Nucleus accumbens (tissue), 56 donors: Measurements from ENCODE around the gene FOXA3.
"Not testable (repeated sequence)": the region's sequence is repeated elsewhere in the genome, so short reads cannot be mapped to it uniquely, and the experiment has no call there.

Experiments used
- DNase-seq, 56 donors: peaks; one replicate each; lab custom pipeline; 2025; lab: John Stamatoyannopoulos, UW

The FOXA3 gene

GRCh38 chr19:45827459-45828093 lies 36.5 kb upstream of the FOXA3 start:
- no peak for DNase-seq

GRCh38 chr19:45828523-45828922 lies 35.6 kb upstream of the FOXA3 start:
- DNase-seq, result no peak

- no peak for DNase-seq
These were observed 35.2 kb upstream of the FOXA3 start for GRCh38 chr19:45828945-45829344.

GRCh38 chr19:45834970-45835369 lies 29.2 kb upstream of the FOXA3 start:
- DNase-seq, result no peak

GRCh38 chr19:45842198-45842597 lies 21.9 kb upstream of the FOXA3 start:
- no peak for DNase-seq

GRCh38 chr19:45847663-45848062 lies 16.5 kb upstream of the FOXA3 start:
- DNase-seq, result no peak

GRCh38 chr19:45848922-45849321 lies 15.2 kb upstream of the FOXA3 start:
- no peak for DNase-seq

GRCh38 chr19:45852145-45852750 lies 11.9 kb upstream of the FOXA3 start:
- DNase-seq, result no peak

GRCh38 chr19:45852983-45853382 lies 11.1 kb upstream of the FOXA3 start:
- no peak for DNase-seq

GRCh38 chr19:45854167-45854778 lies 9.9 kb upstream of the FOXA3 start:
- no peak for DNase-seq

GRCh38 chr19:45860359-45861259 lies 3.5 kb upstream of the FOXA3 start:
- DNase-seq, result no peak

- peak in 2 of 56 donors; percentile 41 to 71 for DNase-seq
These were observed 1.9 kb upstream of the FOXA3 start for GRCh38 chr19:45862271-45862563.

GRCh38 chr19:45862564-45863334 lies 1.4 kb upstream of the FOXA3 start, which contains the start of gene SYMPK:
Gene SYMPK, minus strand, starts transcription at chr19:45863147. Its CDS starts 8,652 bp downstream, at chr19:45854495.
- DNase-seq, result peak; percentile 87 to 99 (median 97)

GRCh38 chr19:45863335-45863839 lies 739 bp upstream of the FOXA3 start:
- no peak for DNase-seq

- DNase-seq, result no peak
These were observed 530 bp downstream of the FOXA3 start for GRCh38 chr19:45864629-45865082.

GRCh38 chr19:45865269-45865948 lies 1.3 kb downstream of the FOXA3 start:
- no peak for DNase-seq

- DNase-seq, result no peak
These were observed 2.5 kb downstream of the FOXA3 start for GRCh38 chr19:45866400-45867176.

- not testable (repeated sequence) for DNase-seq
These were observed 3.1 kb downstream of the FOXA3 start for GRCh38 chr19:45867241-45867640.

- DNase-seq, result no peak
These were observed 6.7 kb downstream of the FOXA3 start for GRCh38 chr19:45870798-45871197.
